Measurements from ENCODE around the gene ANKRD44. TPM values are rescaled to one million over a fixed set of nuclear protein-coding genes. Genes with fewer than 3 reads are reported as not detected.

Gene ANKRD44
- total RNA-seq, 1 donor from 2014 or later: 4.0 TPM

- Mint-ChIP-seq H3K4me3 (ENCODE audit: low read depth) (no peak overlapping the region), H3K36me3 (ENCODE audit: insufficient read depth) (no peaks in the 10 kb centered on the region), H3K27ac (no peak overlapping the region), H3K4me1 (ENCODE audit: low read depth) (no peaks in the 10 kb centered on the region), H3K9me3 (ENCODE audit: low read depth) (no peaks in the 10 kb centered on the region), H3K27me3 (no peaks in the 10 kb centered on the region)
- DNase-seq (ENCODE audit: low spot score, unreplicated experiment): no peak
- TF ChIP-seq CTCF (IDR thresholded peaks at IDR 0.05; ENCODE audit: unreplicated experiment): no peak
Observed at GRCh38 chr2:197238043-197238365, 72.6 kb downstream of the ANKRD44 start.

GRCh38 chr2:197237291-197238042 lies 73.1 kb downstream of the ANKRD44 start:
- H3K4me1 Mint-ChIP-seq (ENCODE audit: low read depth): no peaks in the 10 kb centered on the region
- H3K36me3 Mint-ChIP-seq (ENCODE audit: insufficient read depth): no peaks in the 10 kb centered on the region
- H3K4me3 Mint-ChIP-seq (ENCODE audit: low read depth): no peak overlapping the region
- no peak for TF ChIP-seq CTCF (IDR thresholded peaks at IDR 0.05; ENCODE audit: unreplicated experiment)
- H3K27me3 Mint-ChIP-seq: no peaks in the 10 kb centered on the region
- H3K9me3 Mint-ChIP-seq (ENCODE audit: low read depth): no peaks in the 10 kb centered on the region
- DNase-seq (ENCODE audit: low spot score, unreplicated experiment): no peak
- H3K27ac Mint-ChIP-seq: no peak overlapping the region

- Mint-ChIP-seq H3K36me3 (ENCODE audit: insufficient read depth) (no peaks in the 10 kb centered on the region), H3K4me3 (ENCODE audit: low read depth) (no peak overlapping the region), H3K27ac (no peak overlapping the region), H3K9me3 (ENCODE audit: low read depth) (no peaks in the 10 kb centered on the region), H3K27me3 (no peaks in the 10 kb centered on the region), H3K4me1 (ENCODE audit: low read depth) (no peaks in the 10 kb centered on the region)
- TF ChIP-seq CTCF (IDR thresholded peaks at IDR 0.05; ENCODE audit: unreplicated experiment): no peak
- no peak for DNase-seq (ENCODE audit: low spot score, unreplicated experiment)
Observed at GRCh38 chr2:197236816-197237215, 73.8 kb downstream of the ANKRD44 start.

GRCh38 chr2:197236159-197236558 lies 74.4 kb downstream of the ANKRD44 start:
- no peak overlapping the region for H3K27ac Mint-ChIP-seq
- H3K36me3 Mint-ChIP-seq (ENCODE audit: insufficient read depth): no peaks in the 10 kb centered on the region
- no peak for DNase-seq (ENCODE audit: low spot score, unreplicated experiment)
- no peaks in the 10 kb centered on the region for H3K27me3 Mint-ChIP-seq
- H3K4me1 Mint-ChIP-seq (ENCODE audit: low read depth): no peaks in the 10 kb centered on the region
- no peak for TF ChIP-seq CTCF (IDR thresholded peaks at IDR 0.05; ENCODE audit: unreplicated experiment)
- H3K4me3 Mint-ChIP-seq (ENCODE audit: low read depth): no peak overlapping the region
- H3K9me3 Mint-ChIP-seq (ENCODE audit: low read depth): no peaks in the 10 kb centered on the region

GRCh38 chr2:197235711-197236110 lies 74.9 kb downstream of the ANKRD44 start:
- no peaks in the 10 kb centered on the region for H3K9me3 Mint-ChIP-seq (ENCODE audit: low read depth)
- H3K36me3 Mint-ChIP-seq (ENCODE audit: insufficient read depth): no peaks in the 10 kb centered on the region
- H3K27ac Mint-ChIP-seq: no peak overlapping the region
- DNase-seq (ENCODE audit: low spot score, unreplicated experiment): no peak
- H3K27me3 Mint-ChIP-seq: no peaks in the 10 kb centered on the region
- no peaks in the 10 kb centered on the region for H3K4me1 Mint-ChIP-seq (ENCODE audit: low read depth)
- TF ChIP-seq CTCF (IDR thresholded peaks at IDR 0.05; ENCODE audit: unreplicated experiment): no peak
- H3K4me3 Mint-ChIP-seq (ENCODE audit: low read depth): no peak overlapping the region
